NOMO-1 treated with DMSO at 0.1 percent for 48 hours (cell line): ENCODE data around the gene LAMC3.

Experiments used
- DNase-seq: peaks from one replicate; lab custom pipeline; 2025; ENCODE audit not compliant: unreplicated experiment; lab: John Stamatoyannopoulos, UW

The LAMC3 gene

DNA sequence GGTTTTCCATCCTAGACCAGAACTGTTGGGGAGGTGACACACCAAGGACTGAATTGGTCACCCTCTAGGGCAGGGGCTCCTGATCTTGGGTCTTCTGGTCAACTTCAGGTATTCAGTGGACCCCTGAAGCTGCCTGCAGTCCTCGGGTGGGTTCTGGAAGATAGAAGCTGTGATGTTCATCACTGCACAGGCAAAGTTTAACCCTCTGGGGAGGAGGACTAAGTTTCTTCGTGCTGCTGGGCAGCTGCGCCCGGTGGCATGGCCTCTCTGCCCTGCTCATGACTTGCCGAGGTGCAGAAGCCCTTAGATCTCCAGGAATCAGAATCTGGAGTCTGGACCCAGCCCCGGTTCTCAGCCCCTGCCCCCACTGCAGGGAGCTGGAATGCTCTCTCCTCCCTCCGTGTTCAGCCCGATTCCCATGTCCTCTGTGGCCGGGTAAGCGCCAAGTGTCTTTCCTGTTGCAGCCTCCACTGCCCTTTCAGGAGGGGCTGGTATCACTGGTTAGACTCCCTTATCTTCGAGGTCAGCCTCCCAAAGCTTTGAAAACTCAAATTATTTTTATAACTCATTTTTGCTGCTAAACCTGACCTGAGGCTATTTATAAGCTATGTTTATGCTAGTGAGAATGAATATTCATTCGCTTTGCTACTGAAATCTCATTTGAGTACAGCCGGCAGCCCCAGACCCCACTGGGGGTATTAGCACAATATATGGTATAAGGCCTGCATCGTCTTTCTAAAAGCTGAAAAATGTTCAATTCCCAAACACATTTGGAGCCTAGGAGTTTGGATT is 1.7 kb downstream of the LAMC3 start:
- no peak for DNase-seq

DNA sequence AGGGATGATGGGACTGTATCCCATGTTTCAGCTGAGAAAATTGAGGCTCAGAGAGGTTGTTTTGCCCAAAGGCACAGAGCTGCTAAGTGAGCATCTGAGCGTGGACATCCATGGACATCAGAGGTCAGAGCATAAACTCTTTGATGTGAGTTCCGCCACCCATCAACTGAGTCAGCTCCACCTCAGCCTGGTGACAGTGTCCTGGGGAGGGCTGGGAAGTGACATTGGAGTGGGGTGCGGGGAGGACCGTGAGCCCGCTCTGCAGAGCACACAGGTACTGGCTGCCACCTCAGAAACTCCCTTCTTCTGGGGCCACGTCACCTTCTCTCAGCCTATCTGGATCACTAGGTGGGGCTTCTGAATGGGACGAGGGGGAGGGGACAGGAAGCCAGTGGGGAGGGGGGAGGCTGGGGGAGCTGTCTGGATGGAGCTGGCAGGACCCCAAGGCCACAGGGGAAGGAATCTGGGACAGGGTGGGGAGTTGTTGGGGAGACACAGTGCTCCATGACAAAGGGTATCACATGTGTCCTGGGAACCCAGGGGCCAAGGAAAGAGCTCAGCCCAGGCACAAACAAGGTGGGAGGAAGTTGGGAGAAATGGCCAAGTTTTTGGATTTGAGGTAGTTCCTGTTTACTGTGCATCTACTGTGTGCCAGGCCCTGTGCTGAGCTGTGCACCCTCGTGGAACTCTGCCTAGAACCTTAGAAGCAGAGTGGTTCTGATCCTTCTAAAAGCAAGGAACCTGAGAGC is 2.5 kb downstream of the LAMC3 start:
- DNase-seq = no peak

DNA sequence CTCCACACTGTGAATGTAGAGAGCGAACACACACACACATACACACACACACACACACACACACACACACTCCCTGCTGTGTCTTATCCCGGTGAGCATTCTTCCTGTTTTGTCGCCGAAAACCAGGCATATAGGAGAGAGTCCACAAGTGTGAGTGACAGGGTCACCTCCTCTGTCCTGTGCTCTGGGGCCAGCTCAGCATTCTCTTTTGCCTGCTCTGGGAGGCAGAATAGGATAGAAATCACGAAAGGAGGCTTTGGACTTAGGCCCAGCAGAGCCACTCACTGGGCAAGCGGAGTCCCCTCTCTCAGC is 3.0 kb downstream of the LAMC3 start:
- DNase-seq = no peak

DNA sequence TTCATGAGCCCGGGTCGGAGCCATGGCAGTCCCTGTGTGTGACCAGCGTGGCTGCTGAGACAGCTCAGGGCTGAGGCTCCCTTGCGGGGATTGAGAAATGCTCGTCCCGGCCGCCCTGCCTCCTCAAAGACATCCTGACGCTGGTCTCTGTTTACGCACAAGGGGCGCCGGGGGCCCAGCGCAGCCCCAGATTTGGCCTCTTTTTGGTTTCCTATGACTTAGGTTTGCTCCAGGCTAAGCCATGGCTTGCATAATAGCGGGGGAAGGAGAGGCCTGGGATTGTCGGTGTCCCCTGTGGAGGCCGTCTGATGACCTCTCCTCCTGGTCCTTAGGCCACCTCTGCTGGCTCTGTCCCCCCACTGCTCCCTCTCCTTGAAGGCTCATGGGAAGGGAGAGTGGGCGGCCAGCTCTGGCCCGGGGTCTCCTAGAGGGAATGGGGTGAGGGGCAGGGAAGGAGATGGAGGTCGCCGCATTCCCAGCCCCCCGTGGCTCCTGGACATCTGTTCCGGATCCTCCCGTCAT is 3.5 kb downstream of the LAMC3 start:
- DNase-seq = no peak

GRCh38 chr9:131013015-131013755 is 4.2 kb downstream of the LAMC3 start:
- DNase-seq = no peak

GRCh38 chr9:131013771-131014676 is 5.0 kb downstream of the LAMC3 start:
- no peak for DNase-seq

DNA sequence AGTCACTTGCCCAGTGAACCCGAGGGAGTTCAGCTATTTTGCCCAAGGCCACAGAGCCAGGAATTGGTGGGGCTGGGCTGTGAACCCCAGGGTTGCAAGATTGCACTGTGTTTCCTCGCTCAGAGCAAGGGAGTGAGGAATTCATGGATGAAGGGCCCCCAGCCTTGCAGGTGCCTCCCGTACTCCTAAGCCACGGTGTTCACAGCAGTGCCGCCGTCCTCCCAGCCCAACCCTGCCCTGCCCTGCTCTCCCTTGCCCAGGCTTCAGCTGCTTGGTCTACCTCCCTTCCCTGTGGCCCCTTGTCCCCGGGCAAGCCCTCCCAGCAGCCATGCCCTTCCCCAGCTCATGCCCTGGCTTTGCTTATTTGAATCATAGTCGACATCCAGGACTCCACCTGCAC is 6.1 kb downstream of the LAMC3 start:
- DNase-seq = no peak

DNA sequence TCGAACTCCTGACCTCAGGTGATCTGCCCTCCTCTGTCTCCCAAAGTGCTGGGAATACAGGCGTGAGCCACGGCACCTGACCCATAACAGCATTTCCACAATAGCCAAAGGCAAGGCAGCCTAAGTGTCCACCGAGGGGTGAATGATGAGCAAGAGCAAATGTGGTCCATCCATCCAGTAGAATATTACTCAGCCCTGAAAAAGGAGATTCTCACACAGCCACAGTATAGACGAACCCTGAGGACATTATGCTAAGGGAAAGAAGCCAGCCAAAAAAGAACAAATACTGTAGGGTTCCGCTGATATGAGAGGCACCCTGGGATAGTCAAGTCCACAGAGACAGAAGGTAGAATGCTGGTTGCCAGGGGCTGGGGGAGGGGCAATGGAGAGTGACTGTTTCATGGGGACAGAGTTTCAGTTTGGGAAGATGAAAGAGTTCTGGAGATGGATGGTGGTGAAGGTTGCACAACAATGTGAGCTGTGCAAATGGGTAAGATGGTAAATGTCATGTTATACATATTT is 7.0 kb downstream of the LAMC3 start:
- DNase-seq = no peak

GRCh38 chr9:131017067-131017466 is 8.1 kb downstream of the LAMC3 start:
- no peak for DNase-seq

DNA sequence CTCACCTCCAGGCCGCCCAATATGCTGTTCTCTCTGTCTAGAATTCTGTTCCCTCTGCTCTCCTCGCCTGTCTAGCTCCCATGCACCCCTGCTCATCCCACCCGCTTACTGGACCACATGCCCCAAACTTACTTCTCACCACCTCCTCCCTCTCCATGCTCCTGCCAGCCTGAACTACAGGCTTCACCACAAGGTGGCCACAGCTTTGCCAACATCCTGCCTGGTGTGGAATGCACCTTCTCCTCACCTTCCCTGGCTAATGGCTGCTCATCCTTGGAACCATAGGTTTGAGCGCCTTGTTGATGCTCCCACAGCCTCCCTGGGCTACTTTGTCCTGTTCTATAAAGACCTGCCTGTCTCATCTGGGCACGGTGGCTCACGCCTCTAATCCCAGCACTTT is 9.6 kb downstream of the LAMC3 start:
- no peak for DNase-seq

GRCh38 chr9:131019388-131020239 is 10.6 kb downstream of the LAMC3 start:
- DNase-seq = no peak

- DNase-seq = no peak
Observed at GRCh38 chr9:131020388-131020787, 11.4 kb downstream of the LAMC3 start.

DNA sequence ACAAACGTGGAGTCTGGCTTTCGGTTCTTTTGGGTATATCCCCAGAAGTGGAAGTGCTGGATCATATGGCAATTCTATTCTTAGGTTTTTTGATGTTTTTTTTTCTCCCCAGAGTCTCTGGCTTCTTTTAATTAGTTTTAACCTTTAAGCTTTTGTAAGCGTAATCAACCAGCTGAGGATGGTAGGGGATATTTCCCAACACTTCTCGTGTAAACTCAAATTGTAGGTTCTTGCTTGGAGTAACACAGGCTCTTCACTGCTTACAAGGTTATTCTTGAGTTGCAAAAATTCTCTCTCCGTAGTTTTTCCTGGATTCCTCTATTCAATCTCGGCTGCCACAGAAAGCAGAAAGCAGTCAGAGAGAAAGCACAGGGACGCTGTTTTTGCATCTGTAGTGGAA is 11.9 kb downstream of the LAMC3 start:
- no peak for DNase-seq

GRCh38 chr9:131021785-131022184 is 12.8 kb downstream of the LAMC3 start:
- no peak for DNase-seq

DNA sequence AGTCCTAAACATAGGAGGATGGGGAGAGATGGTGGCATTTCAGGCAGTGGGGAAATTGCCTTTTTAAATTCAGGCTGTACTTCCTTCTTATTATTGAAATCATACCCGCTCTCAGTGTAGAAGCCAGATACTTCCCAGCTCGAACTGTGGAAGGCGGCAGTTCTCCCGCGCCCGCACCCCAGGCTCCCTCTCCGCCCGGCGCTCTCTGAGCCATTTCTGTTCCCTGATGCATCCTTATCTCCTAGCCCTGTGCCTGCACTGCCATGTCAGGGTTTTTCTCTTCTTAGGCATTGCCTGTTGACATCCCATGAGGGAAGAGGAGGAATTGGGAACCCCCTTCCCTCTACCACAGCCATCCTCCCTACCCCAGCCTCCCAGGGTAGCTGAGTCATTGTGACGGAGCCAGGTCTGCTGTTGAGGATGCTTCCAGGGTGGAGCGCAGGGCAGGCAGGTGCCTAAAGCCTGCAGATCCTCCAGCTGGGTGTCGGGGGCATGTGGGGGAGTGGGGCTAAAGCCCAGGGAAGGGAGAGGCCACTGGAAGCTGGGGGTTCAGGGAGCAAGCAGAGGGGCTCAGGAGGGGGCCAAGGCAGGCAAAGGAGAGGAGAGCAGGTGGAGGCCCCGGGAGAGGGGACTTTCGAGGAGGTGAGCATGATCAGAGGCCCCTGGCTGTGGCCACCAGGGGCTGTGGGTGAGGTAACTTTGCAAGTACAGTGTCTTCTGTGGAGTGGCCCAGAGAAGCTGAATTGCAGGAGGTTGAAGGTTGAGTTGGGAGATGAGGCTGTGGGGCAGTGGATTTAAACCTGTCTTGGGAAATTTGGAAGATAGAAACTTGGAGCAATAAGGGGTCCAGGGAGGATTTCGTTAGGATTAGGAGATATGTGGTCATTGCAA is 16.2 kb downstream of the LAMC3 start:
- DNase-seq = no peak

DNA sequence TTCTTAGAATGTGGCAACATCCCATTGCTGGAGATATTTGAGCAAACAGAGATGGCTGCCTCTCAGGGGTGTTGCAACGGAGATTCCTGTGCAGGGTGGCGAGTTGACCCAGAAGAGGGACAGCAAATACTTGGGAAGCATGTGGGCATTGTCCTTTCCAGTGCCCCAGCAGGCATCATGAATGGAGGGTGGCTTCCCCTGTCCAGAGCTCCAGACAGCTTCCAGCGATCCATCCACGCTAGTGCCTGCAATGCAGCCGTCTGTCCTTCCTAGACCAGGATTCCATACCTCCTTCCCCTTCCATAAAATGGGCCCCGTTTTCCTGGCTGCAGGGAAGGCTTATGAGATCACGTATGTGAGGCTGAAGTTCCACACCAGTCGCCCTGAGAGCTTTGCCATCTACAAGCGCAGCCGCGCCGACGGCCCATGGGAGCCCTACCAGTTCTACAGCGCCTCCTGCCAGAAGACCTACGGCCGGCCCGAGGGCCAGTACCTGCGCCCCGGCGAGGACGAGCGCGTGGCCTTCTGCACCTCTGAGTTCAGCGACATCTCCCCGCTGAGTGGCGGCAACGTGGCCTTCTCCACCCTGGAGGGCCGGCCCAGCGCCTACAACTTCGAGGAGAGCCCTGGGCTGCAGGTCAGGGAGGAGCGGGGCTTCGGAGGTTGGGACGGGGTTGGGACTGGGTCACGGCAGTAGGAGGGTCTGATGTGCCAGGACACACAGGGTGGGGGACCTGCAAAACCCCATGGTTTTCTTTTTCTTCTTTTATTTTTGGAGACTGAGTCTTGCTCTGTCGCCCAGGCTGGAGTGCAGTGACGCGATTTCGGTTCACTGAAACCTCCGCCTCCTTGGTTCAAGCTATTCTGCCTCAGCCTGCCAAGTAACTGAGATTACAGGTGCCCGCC is 17.2 kb downstream of the LAMC3 start:
- DNase-seq = no peak

GRCh38 chr9:131027048-131027871 is 18.3 kb downstream of the LAMC3 start:
- DNase-seq = no peak
